HG02852 (cell line): ENCODE results near the gene GPD1.

Source experiments
- ATAC-seq: cut with Tn5 transposase; IDR thresholded peaks from one replicate; pipeline ENCODE4 v1.9.1; 2021; ENCODE audit warnings: mild to moderate bottlenecking, moderate library complexity; ENCODE audit not compliant: unreplicated experiment

GPD1 gene

DNA sequence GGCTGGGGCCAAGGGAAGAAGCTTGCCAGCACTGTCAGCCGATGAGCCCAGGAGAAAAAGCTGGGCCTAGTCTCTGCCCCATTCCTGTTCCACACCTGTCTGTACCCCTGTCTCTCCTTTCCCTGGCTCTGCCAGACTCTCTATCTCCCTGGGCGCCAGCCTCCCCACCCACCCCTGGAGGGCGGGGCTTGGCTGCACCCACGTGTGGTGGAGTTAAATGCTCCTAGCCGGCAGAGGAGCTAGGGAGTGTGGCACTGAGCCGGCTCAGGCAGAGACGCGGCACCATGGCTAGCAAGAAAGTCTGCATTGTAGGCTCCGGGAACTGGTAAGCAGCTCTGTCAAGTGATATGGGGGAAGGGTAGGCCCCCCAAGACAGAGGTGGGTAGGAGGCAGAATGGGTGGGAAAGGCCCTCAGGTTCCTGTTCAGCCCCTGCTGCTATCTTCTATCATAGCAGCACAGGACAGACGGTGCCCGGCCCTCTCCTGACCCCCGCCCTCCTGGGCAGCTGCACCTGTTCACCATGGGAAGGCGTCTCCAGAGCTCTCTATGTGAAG, at the start of gene GPD1:
GPD1 (plus strand) TSS at position 242 of the 555 bp plus-strand sequence; CDS start at position 285, 43 bp downstream.
- no peak for ATAC-seq

DNA sequence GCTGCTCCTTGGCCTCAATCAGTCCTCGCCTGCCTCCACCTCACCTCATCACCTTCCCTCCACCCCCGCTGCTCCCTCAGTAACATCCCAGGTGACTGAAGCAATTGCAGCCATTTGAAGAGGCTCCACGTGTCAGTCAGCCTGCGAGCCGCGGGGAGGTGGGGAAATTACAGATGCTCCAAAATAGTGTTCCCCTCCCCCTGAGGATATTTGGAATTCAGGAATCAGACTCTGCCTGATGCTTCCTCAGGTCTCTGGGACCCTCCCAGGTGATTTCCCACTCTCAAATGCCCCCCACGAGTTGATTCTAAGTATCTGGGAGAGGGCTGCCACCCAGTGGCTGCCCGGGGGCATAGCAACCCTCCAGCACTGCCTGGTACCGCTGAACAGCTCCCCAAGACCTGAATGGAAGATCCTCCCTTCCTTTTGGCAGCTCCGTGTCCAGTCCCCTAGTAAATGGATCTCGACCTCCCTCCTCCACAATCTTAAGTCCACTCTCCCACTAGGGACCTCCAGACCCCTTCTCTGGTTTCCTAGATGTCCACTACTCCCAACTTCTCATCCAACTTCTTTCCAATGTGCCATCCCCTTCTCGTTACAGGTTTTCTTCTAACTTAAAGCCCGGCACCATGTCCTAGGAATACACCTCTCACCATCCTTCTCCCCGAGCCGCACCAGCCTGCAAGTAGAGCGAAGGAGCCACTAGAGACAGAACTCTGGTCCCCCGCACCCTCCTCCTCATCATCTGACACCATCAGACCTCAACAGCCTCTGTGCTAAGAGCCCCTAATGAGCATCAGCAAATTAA, 47.8 kb upstream of the GPD1 start:
- ATAC-seq = peak; percentile 59

DNA sequence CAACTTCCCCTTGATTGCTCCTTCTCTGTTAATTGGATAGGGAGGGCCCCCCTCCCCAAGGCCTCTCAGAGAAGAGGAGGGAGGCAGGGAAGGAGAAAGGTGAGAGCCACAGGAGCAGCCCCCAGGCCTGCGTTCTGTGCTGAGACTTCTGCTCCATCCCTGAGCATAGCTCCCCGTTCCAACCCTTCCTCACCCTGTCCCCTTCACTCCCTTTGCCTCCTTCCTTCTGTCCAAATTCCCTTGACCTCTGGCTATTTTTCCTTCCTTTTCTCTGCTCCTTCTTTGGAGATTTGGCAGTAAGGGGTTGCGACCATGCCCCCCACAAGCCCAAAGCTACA, 47.2 kb upstream of the GPD1 start:
- no peak for ATAC-seq

DNA sequence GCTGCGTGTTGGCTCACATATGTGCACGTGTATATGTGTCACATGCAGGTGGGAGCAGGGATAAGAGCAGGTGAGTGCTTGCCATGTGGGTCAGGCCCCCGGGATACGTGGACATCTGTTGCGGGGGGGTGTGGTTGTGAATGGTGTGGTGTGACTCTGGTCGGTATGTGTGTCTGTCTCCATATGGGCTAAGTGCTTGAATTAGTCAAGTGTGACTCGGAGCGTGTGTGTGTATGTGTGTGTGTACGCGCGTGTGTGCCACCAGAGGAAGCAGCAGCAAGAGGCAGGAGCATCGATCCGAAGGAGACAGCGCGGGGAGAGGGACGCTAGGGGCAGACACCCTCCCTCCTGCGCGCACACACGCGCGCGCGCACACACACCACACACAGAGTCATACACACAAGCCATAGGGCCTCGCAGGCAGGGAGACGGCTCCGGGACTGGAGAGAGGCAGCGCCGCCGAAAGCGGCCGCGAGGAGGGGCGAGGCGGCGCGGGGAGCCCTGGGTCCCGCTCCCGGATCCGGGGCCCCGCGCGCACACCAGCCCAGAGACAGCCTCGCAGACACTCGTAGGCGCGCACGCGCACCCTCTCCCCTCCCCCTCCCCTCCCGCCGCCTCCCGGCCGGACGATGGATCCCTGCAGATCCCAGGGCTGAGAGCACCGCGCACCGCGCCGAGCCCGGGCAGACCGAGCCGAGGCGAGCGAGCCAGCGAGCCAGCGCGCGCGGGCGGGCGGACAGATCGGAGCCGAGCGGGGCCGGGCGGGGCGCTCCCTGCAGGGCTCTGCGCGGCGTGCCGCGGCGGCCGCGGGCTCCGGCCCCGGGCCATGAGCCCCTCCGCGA, 46.6 kb upstream of the GPD1 start, which contains the start of gene ASIC1:
ASIC1 (plus strand) TSS at position 597 of the 842 bp plus-strand sequence. CDS start 1,171 bp downstream, outside the sequence.
- no peak for ATAC-seq

DNA sequence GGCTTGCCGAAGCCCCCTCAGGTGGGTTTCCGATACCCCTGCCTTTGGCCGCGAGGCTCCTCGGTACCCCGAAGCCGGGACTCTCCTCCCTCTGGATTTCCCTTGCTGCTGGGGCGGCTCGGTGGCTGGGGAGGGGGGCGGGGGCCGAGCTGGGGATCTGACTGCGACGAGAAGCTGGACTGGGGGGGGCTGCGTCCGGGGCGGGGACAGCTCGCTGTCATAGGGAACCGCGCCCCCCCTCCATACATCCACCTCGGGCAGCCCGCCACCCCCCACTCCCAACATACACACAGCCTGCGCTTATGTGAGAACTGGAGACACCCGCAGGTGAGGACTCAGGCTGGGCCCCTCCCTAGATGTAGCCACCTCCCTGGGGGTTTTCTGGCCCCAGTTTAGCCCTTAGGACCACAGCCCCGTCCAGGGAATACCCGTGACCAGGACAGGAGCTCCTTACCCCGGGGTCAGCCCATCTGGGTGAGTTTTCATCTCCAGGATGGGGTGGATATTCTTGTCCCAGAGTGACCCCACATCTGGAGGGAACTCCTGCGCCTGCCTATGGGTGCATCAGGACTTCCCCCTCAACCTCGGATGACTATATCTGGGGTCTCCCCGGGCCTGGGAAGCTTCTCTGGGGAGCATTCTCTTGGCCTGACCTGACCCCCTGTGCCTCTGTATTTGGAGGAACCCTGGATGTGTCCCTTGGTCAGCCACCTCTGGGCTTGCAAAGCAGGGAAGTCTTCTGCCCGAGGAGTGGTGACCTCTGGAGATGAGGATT, 45.7 kb upstream of the GPD1 start:
- no peak for ATAC-seq

DNA sequence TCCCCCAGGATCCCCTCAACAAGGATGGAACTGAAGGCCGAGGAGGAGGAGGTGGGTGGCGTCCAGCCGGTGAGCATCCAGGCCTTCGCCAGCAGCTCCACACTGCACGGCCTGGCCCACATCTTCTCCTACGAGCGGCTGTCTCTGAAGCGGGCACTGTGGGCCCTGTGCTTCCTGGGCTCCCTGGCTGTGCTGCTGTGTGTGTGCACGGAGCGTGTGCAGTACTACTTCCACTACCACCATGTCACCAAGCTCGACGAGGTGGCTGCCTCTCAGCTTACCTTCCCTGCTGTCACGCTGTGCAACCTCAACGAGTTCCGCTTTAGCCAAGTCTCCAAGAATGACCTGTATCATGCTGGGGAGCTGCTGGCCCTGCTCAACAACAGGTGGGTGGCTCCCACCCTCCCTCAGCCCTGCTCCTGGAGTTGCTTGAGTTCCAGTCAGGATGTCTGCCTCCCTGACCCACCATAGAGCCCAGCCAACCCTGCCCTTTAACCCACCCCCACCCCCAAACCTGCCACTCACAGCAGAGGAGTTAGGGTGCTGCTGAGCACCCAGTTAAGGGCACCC, 45.0 kb upstream of the GPD1 start:
- no peak for ATAC-seq

DNA sequence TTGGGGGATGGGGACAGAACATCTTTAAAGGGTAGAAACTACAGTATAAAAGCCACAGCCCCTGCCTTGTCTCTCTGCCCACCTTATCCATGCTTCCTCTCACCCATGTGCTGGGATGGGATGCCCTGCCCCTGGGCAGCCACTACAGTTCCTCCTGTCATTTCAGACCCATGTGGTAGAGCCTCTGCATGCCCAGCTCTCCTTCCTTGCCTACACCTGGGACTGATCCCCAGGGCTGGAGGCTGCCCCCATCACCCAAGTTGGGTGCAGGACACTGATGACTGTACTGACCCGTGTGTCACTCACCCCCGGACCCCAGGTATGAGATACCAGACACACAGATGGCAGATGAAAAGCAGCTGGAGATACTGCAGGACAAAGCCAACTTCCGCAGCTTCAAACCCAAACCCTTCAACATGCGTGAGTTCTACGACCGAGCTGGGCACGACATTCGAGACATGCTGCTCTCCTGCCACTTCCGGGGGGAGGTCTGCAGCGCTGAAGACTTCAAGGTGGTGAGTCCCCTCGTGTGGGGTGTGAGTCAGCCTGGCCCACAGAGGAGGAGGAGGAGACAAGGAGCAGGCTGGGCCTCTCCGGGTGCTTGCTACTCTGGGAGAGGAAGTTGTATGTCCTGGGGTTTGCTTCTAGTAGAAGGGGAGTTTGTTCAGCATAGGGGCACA, 44.2 kb upstream of the GPD1 start:
- no peak for ATAC-seq

DNA sequence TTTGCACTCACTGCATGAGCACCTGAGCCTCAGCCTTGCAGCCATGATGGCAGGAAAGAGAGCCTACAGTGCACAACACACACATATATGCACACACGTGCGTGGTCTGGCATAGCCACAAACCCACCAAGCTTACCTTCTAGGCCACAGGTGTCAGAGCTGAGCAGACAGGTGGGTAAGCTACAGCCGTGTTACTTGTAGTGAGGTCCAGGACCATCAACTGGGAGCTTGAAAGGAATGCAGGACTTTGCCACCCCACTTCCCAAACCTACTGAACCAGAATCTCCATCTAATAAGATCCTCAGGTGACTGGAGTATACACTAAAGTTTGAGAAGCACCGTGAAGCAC, 43.7 kb upstream of the GPD1 start:
- ATAC-seq = no peak

DNA sequence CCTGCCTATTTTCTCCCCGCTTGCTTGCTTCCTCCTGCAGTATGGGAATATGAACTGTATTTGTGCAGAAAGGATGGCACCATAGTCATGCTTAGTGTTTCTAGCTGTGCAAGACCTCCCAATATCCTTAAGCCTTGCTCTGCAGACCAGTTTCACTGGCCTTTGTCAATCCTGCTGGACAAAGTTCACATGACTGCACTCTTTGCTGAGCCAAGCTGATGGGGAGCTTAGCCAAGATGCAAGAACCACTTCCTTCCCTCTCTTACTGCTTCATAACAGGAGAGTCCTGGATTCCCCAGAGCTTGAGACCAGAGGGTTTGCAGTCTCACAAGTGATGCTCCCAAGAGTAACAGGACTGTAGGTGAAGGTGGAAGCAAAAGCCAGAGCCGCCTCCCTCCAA, 42.6 kb upstream of the GPD1 start:
- ATAC-seq = no peak

DNA sequence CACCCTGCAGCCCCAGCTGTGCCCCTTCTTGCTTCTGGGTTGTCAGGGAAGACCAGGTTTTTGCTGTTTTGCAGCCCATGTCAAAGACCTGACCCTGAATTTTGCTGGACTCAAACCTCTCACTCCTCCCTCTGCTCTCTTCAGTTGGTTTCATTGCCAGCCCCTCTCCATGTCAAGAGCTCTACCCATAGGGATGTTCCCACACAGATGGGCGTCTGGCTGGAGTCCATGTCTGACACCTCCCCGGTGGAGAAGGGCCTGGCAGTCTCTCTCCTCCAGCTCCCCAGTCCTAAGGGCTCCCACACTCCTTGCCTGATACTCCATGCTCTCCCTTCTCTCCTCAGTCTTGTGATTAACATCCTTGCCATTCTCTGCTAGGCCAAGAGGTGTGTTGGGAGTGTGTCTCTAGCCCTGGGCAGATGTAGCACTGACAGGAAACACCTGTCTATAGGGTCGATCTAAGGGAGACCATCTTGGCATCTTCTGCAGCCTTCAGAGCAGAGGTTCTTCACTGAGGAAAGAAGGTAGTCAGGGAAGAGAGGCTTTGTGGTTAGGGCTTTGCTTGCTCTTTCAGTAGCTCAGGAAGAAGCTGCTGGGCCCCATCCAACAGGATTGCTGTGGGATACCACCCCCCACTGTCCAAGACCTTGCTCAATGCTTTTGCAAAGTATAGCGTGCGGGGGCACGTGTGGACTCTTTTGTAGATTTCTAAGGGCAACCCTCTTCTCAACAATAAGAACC, 41.7 kb upstream of the GPD1 start:
- no peak for ATAC-seq

DNA sequence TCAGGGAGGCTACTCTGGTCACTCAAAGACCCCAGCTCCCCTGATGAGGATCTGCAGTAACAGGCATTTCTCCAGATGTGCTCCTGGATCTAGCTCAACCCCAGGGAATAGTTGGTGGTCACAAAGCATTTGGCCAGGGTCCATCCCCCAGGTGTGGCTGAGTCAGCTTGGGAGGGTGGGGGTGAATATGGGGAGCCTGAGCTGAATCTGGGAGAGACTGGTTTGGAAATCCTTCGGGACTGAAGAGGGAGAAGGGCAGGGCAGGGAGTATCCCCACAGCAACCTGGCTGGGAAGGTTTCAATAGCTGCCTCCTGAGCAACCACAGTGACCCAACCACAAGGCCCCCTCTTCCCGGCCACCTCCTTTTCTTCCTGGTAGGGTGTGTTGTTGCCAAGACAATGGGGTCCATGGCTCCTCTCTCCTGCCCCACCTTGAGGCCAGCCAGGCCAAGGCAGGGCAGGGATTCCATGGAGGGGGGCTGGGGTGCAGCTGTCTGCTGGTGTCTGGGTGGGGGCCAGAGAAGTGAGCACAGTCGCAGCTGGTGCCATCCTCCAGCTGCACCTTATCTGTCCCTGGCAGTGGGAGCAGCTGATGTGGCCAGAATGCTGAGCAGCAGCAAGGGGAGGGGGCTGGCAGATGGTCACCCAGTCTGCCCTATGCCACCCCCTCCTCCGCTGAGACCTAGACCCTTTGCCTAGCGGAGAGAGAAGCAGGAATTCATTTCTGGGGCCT, 40.9 kb upstream of the GPD1 start:
- ATAC-seq = no peak

DNA sequence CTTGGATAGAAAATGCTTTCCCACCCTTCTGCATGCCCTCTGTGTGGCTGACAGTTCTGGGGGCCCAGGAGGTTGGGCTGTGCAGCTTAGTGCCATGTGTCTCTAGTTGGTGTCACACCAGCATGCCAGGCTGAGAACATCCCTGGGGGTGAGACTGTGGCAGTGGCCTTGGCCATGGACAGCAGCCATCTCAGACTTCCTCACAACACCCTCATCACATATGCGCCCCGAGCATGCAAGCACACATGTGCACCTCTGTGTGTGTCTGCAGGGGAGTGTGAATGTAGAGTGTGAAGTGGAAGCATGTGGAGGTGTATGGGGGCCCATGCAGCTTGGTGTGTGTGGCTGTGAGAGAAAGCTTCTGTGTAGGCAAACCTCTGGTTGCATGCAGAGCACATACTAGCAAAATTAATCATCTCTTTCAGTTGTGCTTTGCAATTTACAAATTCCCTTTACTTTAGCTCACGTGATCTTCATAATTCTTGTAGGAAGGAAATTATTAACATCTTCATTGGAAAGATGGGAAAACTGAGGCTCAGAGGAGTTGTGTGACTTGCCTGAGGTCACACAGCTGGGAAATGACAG, 38.0 kb upstream of the GPD1 start:
- ATAC-seq = no peak

DNA sequence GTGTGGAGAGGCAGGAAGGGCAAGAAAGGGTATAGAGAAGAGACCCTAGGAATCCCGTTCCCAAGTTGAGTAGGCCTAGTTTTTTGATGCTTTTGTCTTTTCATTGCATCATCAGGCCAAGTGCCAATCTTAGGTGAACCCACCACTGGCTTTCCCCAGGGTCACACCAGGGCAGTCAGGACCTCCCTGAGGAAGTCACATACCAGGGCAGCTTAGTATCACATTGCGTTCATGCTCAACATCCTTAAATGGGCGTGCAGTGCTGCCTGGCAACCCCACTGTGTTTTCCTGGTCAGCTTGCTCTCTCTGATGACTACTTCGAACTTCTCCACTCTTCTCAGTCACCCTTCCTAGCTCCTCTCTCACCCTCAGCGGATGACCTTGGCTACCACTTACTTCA, 37.4 kb upstream of the GPD1 start:
- no peak for ATAC-seq

DNA sequence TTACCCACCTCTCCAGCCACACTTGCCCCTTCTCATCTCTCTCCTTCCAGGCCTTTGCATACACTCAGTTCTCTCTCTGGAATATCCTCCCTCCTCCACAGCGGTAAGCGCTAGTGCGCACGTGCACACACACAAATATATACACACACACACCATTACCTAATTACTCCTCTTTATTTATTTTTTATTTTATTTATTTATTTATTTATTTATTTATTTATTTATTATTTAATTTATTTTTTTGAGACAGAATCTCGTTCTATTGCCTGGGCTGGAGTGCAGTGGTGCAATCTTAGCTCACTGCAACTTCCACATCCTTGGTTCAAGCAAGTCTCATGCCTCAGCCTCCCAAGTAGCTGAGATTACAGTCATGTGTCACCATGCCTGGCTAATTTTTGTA, 34.7 kb upstream of the GPD1 start:
- no peak for ATAC-seq

DNA sequence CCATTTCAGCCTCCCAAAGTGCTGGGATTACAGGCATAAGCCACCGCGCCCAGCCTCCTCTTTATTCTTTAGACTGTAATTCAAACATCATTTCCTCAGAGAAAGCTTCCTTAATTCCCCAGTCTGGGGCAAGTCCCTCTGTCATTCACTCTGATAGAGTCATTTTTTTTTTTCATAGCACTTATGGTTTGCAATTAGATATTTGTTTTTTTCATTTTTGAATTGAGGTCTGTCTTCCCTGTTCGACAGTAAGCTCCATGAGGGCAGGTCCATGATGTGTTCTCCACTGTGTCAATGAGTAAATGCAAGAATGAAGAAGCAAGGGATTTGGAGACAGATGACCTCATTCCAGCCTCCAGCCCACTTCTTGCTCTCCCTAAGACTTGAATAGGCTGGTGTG, 34.3 kb upstream of the GPD1 start:
- ATAC-seq = no peak

DNA sequence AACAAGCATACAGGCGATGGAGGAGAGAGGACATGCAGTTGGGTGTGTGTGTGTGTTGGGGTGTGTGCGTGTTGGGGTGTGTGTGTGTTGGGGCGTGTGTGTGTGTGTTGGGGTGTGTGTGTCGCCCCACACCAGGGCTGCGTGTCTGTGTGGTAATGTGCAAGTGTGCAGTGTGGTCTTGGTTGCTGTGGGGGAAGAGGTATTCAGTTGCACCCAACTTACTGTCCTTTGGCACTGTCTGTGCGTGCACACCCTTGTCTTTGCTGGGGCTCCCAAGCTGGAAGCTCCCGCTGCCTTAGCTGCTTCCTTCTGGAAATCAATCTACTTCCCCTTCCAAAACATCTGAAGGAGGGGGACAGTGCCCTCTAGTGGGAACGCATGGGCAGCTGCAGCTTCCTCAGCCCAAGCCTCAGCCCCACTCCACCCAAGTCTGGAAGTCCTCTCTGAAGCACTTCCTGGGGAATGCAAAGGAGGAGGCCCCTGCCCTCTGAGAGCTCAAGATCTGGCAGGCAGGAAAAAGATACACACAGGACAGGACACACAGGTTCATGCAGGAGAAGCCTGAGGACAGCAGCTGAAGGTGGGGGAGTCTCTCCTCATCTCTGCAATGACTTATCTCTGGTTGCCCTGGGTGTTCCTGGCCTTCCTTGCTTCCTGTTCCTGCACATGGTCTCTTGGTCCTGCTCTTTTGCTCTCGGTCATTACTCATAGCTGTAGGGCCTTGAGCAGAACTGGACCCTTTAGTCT, 33.3 kb upstream of the GPD1 start:
- ATAC-seq = no peak

DNA sequence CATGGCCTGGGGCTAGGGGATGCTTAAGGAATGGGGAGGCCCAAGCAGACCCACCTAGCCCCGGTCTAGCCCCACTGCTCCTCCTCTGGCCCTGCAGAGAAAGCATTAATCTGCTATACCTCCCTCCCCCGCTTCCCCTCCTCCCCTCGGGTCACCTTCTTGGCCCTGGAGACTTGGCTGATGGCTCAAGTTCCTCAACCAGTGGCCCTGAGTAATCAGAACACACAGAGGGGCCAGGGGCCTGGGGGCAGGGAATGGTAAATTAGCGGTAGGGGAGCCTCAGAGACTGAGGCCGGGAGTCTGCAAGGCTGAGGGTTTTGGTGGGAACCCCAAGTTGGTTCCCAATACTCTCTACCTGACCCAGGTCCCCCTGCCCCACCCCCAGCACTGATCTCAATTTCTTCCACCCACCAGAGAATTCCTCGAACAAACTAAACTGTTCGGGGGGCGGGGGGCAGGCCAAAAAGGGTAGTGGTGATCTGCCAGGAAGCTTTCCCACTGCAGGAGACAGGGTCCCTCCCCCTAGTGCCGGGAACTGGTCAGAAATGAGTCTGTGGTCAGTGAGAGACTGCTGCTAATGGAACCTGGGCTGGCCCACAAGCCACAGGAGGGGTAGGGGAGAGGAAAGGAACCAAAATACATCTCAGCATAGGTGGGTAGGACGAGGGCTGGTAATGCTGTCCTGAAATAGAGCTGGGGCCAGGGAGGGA, 31.5 kb upstream of the GPD1 start:
- no peak for ATAC-seq
